GM19035 (cell line): ENCODE results near the gene NMNAT2.
"Not testable (repeated sequence)": the region's sequence is repeated elsewhere in the genome, so short reads cannot be mapped to it uniquely, and the experiment has no call there.

Experiments used
- ATAC-seq: cut with Tn5 transposase; IDR thresholded peaks from one replicate; pipeline ENCODE4 v1.9.1; 2021; ENCODE audit not compliant: unreplicated experiment

NMNAT2 gene

DNA sequence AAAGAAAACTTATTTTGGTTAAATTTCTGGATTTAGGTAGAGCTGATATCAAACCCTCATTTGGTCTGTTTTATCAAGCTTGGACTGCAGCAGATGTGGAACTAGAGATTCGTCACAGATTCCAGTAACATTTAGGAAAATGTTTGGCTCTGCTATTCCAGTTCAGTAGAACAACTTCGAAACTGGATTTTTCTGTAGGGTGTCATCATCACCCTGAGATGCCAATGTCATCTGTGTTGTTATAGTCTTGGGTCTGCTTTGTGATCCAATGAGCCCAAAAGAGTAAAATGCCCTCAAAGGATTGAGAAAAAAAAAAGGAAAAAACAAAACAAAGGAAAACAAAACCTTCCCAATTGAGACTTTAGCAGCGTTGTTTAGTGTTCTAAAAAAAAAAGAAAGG, 176.7 kb downstream of the NMNAT2 start:
- no peak for ATAC-seq

DNA sequence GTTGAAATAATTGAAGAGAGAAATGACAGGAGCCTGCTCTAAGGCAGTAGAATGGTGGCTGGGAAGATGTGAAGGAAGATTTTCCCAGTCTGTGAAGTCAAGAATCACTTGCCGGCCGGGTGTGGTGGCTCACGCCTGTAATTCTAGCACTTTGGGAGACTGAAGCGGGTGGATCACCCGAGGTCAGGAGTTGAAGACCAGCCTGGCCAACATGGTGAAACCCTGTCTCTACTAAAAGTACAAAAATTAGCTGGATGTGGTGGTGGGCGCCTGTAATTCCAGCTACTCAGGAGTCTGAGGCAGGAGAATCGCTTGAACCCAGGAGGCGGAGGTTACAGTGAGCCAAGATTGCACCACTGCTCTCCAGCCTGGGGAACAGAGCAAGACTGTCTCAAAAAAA, 177.3 kb downstream of the NMNAT2 start:
- not testable (repeated sequence) for ATAC-seq

DNA sequence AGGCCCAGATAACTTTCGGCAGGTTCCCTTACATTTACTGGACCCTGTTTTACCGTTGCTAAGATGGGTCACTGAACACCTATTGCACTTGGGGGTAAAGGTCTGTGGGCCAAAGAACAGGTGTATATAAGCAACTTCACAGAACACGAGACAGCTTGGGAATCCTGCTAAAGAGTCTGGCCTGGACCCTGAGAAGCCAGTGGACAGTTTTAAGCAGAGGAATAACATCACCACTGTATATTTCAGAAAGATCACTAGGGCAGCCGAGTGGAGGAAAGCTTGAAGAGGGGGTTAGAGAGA, 177.7 kb downstream of the NMNAT2 start:
- ATAC-seq = no peak

DNA sequence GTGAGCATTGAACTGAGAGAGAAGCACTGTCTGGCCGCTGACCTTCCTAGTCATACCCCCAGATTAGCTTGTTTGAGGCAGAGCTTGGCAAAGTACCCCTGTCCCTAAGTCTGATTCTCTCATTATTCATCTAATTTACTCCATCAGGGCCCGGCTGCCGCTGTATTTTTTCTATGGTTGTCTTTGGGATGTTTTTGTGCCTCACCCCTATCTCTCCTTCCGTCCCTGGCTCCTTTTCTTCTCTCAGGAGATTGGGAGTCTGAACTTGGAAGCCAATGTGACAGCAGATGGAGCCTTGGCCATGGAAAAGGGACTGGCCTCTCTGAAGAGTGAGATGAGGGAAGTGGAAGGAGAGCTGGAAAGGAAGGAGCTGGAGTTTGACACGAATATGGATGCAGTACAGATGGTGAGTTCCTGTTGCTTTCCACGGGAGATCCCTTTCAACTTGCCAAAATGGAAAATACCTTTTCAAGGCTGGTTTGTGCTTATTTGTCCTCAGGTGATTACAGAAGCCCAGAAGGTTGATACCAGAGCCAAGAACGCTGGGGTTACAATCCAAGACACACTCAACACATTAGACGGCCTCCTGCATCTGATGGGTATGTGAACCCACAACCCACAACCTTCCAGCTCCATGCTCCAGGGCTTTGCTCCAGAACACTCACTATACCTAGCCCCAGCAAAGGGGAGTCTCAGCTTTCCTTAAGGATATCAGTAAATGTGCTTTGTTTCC, 178.2 kb downstream of the NMNAT2 start:
- ATAC-seq = no peak

DNA sequence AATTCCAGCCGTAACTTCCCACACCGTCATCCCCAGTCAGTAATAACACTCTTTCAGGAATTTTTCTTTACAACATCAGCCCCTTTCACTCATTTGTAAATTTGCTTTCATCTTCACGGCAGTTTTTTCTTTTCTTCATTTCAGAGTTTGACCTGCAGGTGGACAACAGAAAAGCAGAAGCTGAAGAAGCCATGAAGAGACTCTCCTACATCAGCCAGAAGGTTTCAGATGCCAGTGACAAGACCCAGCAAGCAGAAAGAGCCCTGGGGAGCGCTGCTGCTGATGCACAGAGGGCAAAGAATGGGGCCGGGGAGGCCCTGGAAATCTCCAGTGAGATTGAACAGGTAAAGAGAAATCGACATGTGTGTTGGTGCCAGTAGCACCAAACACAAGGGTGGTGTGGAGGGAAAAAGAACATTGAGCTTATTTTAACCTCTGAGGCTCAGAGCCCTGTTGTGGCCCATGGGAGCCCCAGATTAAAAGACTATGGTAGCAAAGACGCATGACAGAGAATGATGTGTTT, 178.9 kb downstream of the NMNAT2 start:
- no peak for ATAC-seq

DNA sequence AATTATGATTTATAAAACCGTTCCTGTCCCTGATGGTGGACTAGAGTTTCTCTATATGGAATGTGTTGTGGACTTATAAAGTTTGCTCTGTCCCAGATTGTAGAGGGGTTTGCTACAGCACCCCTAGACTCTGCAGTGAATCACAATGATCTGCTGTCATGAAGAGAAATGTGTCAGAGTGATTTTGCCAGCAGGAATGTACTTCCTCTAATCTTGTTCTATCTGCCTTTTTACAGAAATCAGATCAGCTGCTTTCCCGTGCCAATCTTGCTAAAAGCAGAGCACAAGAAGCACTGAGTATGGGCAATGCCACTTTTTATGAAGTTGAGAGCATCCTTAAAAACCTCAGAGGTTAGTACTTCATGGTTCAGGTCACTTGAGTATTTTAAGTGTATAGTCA, 180.1 kb downstream of the NMNAT2 start:
- ATAC-seq = no peak

DNA sequence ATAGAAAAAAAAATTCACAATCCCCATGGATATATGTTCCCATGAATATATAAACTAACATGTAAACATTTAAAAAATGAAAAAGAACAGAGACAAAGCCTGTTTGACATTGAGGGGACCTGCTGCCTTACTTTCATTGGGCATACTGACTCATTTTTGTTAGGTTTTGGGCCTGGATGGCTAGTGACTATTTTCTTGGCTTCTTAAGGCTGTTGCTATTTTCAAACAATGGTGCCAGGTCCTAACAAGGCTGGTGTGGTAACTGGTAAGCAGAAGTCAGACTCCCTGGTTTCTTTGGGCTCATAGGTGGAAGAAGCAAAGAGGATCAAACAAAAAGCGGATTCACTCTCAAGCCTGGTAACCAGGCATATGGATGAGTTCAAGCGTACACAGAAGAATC, 181.1 kb downstream of the NMNAT2 start:
- ATAC-seq = no peak

DNA sequence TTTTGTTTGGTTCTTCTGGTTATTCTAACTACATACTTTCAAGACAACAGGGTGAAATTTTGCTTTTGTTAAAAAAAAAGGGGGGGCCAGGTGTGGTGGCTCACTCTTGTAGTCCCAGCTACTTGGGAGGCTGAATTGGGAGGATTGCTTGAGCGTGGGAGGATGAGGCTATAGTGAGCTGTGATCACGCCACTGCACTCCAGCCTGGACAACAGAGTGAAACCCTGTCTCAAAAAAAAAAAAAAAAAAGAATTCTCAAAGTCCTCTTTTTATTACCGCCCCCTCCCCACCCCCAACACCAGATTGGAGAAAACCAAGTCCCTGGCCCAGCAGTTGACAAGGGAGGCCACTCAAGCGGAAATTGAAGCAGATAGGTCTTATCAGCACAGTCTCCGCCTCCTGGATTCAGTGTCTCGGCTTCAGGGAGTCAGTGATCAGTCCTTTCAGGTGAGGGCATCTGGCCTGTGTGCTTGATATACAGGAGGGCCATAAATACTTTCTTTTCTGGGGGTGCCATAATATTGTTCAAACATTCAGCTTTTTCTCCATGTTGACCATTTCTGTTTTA, 181.9 kb downstream of the NMNAT2 start:
- no peak for ATAC-seq

DNA sequence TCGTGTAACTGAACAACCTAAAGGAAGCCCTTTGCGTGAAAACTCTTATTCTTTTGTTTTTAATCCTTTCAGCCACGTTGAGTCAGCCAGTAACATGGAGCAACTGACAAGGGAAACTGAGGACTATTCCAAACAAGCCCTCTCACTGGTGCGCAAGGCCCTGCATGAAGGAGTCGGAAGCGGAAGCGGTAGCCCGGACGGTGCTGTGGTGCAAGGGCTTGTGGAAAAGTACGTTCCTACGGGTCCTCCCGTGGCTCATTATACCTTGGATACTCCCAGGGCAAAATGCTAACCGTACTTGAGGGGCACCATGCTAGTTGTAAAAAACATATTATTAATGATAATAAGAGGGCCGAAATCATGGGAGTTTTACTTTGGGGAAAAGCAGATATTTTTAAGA, 182.7 kb downstream of the NMNAT2 start:
- ATAC-seq = no peak

DNA sequence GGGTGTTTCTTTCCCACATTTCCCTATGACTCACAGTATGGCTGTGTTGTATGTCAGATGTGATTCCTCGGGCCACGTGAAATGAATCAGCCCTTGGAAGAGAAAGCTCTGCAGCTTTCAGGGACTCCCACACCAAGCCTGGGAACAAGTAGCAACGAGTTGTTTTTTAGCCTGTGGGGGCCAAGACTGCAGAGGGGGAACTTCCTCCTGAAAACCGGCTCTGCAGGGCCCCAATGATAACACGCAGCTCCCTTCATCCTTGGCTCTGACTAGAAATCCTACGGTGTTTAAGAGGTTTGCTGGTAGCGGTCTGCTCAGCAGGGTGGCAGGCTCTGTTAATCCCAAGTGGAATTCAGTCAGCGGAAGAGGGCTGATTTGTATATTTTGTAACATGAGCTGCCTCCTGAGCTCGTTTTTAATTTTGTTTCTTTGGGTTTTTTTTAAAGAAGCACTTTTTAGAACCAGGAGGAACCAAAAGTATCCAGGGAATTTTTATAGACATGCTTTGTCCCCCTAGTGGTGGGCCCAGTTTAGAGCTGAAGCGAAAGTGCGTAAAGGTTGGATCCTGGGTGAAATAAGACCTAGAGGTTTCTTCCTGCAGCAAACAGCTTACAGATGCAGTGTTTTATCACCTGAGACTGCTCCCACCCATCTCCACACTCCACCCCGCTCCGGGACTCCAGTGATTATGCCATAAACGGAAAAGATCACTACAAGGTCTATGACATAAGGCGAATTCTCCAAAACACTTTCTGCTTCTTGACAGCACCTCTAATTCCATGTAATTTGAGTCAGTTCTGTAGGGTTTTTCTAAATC, 183.3 kb downstream of the NMNAT2 start:
- no peak for ATAC-seq

DNA sequence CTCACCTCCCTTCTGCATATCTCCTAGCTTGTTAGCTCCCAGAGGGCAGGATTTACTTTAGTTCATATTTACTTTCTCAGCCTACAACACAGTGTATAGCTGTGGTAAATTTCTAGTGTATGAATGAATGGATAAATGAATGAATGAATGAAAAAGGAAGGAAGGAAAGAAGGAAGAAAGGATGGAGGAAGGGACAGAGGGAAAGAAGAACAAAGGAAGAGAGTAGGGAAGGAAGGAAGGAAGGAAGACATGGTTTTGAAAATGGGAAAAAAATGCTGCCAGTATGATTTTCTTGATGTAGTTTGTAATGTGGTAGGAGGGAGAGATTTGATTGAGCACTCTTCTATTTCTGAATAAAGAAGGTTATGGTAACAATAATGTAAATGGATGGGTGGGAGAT, 185.1 kb downstream of the NMNAT2 start:
- no peak for ATAC-seq

DNA sequence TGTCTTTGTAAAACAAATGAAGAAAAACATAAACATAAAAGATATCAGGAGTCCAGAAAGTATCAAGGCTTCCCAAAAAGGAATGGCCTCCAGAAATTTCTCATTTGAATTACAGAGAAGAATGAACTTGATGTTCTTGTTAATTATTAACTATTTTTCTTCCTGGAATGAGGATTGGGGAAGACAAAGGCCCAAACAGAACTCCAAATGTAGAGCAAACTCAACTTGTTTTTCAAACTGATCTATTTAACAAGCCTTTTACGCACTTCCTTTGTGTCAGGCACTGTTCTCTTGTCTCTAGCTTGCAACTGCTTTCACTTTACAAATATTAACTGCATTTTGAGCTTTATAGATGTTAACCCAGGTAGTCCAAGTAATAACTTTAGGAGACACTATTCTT, 186.6 kb downstream of the NMNAT2 start:
- ATAC-seq = no peak

DNA sequence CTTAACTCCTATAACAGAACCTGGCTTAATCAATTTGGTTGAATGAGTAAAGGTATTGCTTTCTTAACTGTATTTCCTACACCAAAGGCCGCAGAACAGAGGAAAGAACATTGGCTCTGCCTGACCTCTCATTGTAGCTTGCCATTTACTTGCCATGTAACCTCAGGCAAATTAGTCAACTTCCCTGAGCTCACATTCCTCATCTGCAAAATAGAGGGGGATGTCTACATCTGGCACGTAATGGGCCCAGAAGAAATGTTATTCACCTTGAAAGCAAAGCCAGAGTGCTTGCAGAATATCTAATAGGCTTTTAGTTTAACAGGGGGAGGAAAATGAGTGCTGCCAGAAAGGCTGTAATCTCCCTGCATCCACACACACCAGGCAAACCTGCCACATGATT, 187.8 kb downstream of the NMNAT2 start:
- ATAC-seq = no peak

DNA sequence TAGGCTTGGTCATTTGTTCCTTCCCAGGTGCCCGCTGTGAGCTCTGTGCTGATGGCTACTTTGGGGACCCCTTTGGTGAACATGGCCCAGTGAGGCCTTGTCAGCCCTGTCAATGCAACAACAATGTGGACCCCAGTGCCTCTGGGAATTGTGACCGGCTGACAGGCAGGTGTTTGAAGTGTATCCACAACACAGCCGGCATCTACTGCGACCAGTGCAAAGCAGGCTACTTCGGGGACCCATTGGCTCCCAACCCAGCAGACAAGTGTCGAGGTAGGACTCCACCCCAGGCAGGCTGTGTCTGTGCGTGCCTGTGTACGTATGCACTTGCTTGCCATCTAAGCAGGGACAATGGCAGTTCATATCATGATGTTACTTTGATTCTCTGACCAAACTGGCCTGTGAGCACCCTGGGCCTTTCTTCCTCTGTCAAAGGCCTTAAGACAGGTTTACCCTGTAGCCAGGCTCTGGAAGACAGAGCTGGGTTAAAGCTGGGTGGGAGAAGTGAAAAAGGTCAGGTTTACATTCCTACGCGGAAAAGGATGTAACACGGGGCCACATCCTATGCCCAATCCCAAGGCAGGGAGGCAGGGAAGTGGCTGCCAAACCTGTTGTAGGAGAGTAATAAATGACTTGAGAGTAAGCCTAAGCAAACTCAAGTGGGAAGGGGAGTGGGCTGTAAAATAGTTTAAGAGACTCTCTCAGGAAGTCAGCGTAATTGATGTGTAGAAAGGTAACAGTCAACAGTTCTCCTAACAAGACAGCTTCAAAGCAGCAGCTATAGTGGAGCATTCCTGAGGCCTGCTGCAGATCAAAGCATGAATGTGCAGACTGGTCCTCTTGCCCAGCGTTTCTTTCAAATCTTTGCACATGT, 189.6 kb downstream of the NMNAT2 start:
- ATAC-seq = no peak

DNA sequence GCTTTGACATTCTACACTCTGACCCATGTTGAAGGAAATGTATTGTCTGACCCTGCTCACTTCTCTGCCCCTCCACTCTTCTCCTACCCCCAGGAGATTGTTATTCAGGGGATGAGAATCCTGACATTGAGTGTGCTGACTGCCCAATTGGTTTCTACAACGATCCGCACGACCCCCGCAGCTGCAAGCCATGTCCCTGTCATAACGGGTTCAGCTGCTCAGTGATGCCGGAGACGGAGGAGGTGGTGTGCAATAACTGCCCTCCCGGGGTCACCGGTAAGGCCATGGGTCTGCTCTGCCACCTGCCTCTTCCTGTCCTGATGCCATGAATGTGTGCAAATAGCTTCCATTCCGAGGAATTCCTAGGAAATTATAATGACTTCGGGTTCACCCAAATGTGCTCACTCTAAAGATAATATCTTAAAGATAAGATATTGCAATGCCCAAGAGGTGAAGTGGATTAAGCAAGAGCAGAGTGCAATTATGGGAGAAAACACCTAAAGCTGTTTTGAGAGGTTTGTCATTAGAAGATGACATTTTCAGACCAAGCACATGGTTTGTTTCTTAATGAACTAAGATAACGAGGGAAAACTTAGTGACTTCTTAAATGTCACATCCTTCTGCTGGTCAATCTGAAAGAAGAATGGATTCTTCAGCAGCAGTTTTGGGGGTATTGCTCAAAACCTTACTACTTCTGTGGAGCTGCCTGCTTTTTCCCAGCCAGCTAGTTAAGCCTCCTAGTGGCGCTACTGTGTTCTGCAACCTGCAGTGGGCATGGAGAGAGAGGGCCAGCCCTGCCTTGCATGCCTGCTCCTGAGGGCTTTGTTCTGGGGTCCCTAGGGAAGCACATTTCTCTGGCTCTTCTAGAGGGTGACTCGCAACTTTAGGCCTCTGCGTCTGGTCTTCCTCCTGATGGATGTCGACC, 190.5 kb downstream of the NMNAT2 start:
- peak; percentile 58 for ATAC-seq

DNA sequence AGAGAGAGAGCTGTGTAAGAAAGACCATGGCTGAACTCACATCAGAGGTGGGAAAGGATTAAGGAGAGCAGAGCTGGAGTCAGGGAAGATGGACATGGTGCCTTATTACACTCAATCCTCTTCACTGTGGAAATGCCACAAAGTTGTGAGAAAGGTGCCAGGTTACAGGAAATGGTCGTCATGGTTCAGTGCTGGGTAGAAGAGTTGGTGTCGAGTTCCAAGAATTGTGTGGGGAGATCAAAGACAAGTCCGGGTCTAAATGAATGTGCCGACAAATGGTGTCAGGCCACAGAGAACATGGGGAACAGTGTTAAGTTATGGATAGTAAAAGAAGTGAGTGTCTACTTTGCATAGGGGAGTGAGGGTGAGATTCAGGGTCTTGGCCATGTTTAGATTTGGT, 191.2 kb downstream of the NMNAT2 start:
- no peak for ATAC-seq

DNA sequence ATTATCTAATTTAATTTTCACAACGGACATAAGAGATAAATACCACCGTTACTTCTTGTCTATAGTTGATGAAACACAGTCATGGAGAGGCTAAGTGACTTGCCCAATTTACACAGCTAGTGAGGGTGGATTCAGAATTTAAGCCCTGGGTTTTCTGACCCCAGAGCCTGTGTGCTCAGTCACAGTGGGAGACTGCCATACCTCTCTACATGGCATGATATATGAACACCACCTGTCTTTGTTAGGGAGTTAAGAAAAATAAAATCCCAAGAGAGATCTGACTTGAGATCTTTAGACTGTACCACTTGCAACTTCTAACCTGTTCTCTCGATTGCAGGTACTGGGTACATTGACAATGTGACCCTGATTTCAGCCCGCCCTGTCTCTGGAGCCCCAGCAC, 191.8 kb downstream of the NMNAT2 start:
- ATAC-seq = no peak

DNA sequence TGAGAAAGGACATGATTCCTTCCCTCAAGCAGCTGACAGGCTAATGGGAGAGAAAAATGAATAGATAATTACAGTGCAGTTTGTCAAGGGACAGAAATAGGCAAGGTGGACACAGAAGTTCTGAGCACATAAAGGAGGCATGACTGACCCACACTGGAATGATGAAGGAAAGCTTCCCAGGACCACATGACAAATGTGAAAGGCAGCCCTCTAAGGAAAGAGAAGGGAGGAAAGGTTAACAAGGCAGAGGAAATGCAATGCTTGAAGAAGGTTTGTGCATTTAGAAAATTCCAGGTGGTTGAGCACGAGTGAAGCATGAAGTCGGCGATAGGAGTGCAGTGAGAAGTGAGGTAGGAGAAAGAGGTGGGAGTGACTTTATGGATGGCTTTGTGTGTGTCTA, 194.7 kb downstream of the NMNAT2 start:
- ATAC-seq = no peak

DNA sequence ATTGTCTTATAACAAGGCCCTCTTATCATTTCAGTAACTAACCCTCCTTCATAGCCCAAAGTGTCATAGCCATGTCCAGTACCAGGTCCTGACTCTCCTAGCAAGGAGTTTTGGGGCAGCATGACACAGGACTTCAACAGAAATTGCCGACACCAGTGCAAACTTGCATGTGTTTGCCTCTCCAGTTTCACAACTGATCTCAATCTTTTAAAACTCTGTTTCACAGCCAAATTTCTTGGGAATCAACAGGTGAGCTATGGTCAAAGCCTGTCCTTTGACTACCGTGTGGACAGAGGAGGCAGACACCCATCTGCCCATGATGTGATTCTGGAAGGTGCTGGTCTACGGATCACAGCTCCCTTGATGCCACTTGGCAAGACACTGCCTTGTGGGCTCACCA, 195.3 kb downstream of the NMNAT2 start:
- no peak for ATAC-seq

DNA sequence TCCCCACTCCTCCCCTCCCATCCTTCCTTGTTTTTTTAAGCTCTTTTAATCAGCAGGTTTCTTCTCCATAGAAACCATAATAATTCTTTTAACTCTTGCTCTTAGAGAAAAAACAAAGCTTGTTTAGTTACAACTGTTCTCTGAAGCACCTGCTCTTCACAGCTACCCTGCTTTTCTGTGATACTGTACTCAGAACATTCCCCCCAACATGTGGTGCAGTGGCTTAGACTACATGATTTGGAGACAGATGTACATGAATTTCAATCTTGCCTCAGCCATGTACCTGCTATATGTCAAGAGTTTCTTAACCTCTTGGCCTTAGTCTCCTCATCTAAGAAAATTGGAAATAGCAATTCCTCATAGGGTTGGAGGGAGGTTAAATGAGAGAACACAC, 198.6 kb downstream of the NMNAT2 start:
- no peak for ATAC-seq
